HG03025 (cell line): ENCODE data around the gene KRTAP10-6.
"Not testable (repeated sequence)": the region's sequence is repeated elsewhere in the genome, so short reads cannot be mapped to it uniquely, and the experiment has no call there.

Experiments used
- ATAC-seq: cut with Tn5 transposase; IDR thresholded peaks from one replicate; pipeline ENCODE4 v1.9.1; 2021; ENCODE audit warnings: mild to moderate bottlenecking, moderate library complexity; ENCODE audit not compliant: unreplicated experiment, low FRiP score

The KRTAP10-6 gene

GRCh38 chr21:44580231-44580821, 12.0 kb downstream of the KRTAP10-6 start, which contains the start of gene KRTAP10-5:
KRTAP10-5 (minus strand) TSS chr21:44580604; CDS start chr21:44580578, 26 bp downstream.
- not testable (repeated sequence) for ATAC-seq

GRCh38 chr21:44579833-44580144, 12.5 kb downstream of the KRTAP10-6 start:
- ATAC-seq: no peak

GRCh38 chr21:44579056-44579832, 13.1 kb downstream of the KRTAP10-6 start:
- ATAC-seq: no peak

DNA sequence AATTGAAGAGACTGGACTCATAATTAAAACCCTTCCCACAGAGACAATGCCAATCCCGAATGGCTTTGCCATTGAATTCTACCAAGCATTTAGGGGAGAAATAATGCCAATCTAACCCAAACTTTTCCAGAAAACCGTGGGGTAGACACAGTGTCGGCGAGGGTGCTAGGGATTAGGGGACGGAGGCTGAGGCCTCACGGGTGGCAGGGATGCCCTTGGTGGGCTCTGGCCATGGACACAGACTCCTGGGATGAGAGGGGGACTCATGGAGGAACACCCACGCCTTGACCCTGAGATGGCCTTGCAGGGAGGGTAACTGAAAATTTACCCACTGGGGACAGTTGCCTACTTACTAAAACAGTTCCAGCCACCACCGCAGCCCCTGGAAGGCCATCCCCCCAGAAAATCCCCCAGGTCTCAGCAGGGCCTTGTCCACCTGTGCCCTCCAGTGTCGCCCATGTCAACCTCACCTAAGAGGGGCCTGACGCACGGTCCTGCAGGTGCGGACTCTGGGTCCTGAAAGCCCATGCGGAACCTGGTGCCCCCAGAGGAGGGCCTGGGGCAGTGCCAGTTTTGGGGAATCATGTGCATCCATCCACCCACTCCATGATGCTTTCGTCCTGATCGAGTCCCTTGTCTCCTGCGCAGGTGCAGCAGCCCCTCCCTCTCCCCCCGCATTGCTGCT, 13.8 kb downstream of the KRTAP10-6 start:
- no peak for ATAC-seq

DNA sequence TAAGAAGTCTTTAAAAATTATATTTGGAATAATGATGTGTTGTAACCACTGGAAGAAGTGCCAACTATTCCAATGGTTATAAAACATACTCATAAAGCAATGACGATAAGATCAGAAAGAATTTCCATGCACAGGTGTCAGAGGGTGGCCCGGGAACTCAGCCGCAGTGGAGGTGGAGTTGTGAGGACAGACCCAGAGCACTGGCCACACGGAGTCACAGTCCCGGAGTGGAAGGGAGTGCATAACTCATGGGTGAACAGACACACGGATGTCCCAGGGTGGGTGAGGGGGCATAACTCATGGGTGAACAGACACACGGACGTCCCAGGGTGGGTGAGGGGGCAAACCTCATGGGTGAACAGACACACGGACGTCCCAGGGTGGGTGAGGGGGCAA, 16.3 kb downstream of the KRTAP10-6 start:
- ATAC-seq: no peak

GRCh38 chr21:44575307-44576024, 16.8 kb downstream of the KRTAP10-6 start:
- no peak for ATAC-seq

DNA sequence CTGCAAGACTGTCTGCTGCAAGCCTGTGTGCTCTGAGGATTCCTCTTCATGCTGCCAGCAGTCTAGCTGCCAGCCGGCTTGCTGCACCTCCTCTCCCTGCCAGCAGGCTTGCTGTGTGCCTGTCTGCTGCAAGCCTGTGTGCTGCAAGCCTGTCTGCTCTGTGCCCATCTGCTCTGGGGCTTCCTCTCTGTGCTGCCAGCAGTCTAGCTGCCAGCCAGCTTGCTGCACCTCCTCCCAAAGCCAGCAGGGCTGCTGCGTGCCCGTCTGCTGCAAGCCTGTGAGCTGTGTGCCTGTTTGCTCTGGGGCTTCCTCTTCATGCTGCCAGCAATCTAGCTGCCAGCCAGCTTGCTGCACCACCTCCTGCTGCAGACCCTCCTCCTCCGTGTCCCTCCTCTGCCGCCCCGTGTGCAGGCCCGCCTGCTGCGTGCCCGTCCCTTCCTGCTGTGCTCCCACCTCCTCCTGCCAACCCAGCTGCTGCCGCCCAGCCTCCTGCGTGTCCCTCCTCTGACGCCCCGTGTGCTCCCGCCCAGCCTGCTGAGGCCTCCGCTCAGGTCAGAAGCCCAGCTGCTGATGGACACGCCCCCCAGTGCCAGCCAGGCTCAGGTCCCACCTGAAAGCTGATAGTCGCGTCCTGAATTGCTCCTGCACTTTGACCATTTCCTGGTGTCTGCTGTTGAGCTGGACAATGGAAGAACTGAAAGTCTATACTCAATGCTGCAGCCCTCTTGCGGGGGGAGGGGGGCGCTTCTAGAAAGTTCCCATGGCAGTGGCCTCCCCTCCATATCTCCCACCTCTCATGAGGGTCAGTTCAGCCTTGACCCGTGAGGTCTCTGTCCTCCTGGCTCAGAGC, 17.6 kb downstream of the KRTAP10-6 start:
- ATAC-seq: no peak

DNA sequence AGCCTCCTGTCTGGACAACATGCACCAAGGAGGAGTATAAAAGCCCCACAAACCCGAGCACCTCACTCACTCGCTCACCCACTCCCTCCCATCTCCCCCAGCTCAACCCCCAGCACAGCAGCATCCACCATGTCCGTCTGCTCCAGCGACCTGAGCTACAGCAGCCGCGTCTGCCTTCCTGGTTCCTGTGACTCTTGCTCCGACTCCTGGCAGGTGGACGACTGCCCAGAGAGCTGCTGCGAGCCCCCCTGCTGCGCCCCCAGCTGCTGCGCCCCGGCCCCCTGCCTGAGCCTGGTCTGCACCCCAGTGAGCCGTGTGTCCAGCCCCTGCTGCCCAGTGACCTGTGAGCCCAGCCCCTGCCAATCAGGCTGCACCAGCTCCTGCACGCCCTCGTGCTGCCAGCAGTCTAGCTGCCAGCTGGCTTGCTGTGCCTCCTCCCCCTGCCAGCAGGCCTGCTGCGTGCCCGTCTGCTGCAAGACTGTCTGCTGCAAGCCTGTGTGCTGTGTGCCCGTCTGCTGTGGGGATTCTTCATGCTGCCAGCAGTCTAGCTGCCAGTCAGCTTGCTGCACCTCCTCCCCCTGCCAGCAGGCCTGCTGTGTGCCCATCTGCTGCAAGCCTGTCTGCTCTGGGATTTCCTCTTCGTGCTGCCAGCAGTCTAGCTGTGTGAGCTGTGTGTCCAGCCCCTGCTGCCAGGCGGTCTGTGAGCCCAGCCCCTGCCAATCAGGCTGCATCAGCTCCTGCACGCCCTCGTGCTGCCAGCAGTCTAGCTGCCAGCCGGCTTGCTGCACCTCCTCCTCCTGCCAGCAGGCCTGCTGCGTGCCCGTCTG, 18.5 kb downstream of the KRTAP10-6 start, which contains the start of gene KRTAP10-4:
Gene KRTAP10-4 (plus strand): TSS at position 100 of the 827 bp plus-strand sequence. CDS start 30 bp downstream, at position 130.
- ATAC-seq: not testable (repeated sequence)

DNA sequence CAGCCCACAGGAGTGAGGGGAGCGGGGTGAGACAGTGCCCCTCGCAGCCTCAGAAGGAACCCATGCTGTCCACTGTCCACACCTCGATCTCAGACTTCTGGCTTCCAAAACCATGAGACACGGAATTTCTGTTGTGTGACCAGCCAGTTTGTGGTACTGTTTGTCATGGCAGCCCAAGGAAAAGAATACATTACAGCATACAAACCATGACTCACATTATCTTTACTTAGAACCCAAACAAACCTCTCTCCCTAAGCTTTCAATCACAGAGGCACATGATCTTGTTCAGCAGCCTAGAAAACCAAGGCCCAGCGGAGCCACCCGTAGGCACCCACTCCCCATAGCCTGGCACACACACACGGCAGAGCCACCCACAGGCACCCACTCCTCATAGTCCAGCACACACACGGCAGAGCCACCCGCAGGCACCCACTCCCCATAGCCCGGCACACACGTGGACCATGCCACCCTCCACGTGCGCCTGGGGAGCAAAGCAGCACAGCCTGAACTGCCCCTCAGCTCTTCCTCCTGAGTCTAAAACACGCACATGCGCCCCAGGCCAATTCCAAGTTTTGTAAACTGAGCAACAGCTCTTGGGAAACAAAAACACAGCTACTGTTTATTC, 19.2 kb downstream of the KRTAP10-6 start:
- ATAC-seq: no peak

DNA sequence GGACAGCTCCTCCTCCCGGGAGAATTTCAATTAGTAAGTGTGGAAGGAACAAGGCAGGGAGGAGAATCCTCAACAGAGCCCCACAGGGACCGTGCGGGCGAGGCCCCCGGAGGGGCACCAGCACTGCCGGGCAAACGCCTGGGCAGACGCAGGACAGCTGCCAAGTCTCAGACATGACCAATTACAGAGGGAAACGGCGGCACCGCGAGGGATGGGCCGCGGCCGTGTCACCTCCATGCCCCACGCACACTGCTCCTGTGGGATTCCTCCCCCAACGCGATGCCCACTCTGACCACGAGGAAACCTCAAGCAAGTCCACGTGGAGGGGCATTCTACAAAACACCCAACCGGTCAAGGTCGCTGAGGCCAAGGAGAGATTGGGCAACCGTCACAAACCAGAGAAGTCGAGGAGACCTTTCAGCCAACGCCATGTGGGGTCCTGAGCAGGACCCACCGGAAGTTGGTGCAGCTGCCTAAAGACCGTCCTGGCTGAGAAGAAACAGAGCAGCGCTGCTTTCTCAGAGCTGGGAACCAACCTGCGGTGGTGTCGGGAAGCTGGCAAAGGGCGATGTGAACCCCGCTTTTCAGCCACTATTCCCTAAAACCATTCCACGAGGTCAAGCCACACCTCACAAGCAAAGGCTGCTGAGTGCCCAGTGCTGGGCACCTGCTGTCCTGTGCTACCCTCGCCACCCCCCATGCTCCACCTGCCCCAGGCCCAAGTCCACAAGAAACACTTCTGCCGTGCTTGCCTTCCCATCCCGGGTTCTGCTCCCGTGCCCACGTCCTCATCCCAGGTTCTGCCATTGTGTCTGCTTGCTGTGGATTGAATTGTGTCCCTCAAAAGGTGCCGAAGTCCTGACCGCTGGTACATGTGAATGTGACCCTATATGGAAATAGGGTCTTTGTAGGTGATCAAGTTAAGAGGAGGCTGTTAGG, 20.2 kb downstream of the KRTAP10-6 start:
- no peak for ATAC-seq

DNA sequence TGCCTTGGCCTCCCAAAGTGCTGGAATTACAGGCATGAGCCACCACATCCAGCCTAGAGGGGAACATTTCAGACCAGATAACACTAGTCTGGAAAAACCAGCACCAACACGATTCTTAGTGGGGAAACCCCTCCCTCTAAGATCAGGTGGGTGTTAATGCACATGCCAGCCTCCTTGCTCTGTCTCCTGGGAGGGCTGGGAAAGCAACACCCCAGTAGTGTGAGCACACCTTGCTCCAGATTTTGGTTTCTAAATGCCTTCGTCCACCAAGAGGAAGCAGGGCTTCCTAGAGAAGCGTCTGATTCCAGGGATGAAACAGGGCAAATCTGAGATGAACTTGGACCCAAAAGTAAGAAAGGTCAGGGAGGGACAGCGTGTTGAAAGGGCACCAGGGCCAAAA, 21.0 kb downstream of the KRTAP10-6 start:
- ATAC-seq: no peak

- ATAC-seq: no peak
Measured at GRCh38 chr21:44569861-44570517, 22.3 kb downstream of the KRTAP10-6 start.

DNA sequence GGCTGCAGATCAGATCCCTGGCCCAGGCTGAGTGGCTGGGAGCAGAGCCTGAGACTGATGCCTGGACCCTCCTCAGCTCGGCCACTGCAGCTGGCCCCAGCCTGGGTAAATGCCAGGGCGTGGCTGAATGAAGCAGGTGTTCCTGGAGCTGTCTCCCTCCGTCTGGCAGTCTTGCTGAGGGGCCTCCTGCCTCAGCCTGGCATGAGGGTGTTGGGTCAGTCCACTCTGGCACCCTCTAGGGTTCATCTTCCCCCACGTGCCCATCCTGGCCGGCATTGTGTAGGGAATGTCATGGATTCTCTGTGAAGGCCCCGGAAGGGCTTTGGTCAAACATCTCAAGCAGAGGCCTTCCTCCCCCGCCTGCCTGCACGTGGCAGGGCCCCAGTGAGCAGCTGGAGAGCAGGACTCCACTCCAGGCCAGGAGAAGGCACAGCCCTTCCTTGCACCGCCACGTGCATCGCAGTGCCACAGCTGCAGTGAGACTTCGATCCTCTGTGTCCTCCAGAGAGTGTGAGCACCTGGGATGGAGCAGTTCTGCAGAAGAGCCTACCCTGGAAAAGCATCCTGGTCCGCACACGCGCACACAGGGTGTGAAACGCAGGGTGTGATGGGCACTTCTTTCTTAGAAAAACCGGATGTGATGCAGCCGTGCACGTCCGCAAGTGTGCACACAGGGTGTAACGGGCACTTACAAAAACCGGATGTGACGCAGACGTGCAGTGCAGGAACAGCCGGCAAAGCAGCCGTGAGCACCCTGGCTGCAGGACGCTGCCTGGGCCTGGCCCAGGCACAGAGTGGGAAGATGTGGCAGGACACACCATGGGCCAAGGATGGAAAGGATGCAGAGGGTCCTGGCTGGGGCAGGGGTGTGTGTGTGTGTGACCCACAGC, 23.4 kb downstream of the KRTAP10-6 start:
- ATAC-seq: no peak

- ATAC-seq: no peak
Measured at GRCh38 chr21:44568261-44568660, 24.0 kb downstream of the KRTAP10-6 start.

DNA sequence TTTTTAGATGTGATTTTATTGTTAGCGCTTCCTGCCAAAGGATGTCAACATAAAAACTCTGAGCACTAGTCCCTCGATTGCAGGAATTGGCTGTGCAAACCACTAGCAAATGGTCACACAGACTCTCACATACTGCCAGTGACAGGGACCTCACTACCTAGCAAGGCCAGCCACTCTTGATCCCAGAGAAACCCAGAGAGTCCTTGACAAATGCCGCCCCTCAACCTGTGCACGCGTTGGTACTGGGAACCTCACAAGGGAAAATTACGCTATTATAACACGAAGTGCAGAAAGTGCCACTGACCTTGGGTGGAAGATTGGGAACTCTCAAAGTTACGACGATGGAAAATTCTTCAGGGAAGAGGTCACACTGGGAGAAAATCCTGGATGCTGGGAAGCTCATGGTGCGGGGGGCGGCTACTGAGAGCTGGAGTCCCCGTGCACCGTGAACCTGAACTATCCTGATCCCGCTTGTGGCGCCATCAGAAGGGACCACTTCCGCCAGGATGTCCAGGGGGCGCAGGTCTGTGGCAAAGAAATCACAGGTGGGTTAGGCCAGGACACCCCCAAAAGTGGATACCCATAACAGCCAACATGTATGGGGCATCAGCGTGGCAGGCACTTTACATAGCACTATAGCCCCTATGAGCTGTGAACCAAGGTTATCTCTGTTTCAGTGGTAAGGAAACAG, 24.7 kb downstream of the KRTAP10-6 start:
- no peak for ATAC-seq

GRCh38 chr21:44566403-44566802, 25.9 kb downstream of the KRTAP10-6 start:
- no peak for ATAC-seq
